Right atrium auricular region (tissue), 2 donors: ENCODE data around the gene TPRX1. TPM values are rescaled to one million over a fixed set of nuclear protein-coding genes. Genes with fewer than 3 reads are reported as not detected.
A peak's percentile ranks its signal among the peaks of the same experiment; 100 is the strongest.

Source experiments
- DNase-seq: peaks from one replicate; pipeline ENCODE4 v3.0.0-alpha.2; 2019; ENCODE audit warnings: low spot score
- H3K27ac ChIP-seq, 2 donors: fragments of 200-600 bp; sonication (generic); 1 replicate in 1 of 2; 2 replicates in 1 of 2; pipeline ENCODE4 v1.5.1; 2016 to 2019
- H3K27me3 ChIP-seq, 2 donors: fragments of 200-600 bp; sonication (generic); one replicate each; pipeline versions ENCODE4 v1.5.1 to v1.6.0; 2017 to 2019
- H3K36me3 ChIP-seq: fragments of 200-600 bp; sonication (generic); one replicate; pipeline ENCODE4 v1.5.1; 2016
- H3K4me1 ChIP-seq, 2 donors: fragments of 200-600 bp; sonication (generic); one replicate each; pipeline versions ENCODE4 v1.5.1 to v1.6.0; 2017 to 2019
- H3K4me3 ChIP-seq, 2 donors: fragments of 200-600 bp; sonication (generic); 1 replicate in 1 of 2; 2 replicates in 1 of 2; pipeline ENCODE4 v1.5.1; 2017 to 2019; ENCODE audit warnings: mild to moderate bottlenecking in 1 of 2, moderate library complexity in 1 of 2
- H3K9me3 ChIP-seq, 2 donors: fragments of 200-600 bp; sonication (generic); one replicate each; pipeline ENCODE4 v1.5.1; 2019
- total RNA-seq, 2 donors: library from RNA; depleted of rRNA; stranded (reverse); fragments of >200 nt; gene quantifications; one replicate each; pipeline ENCODE4 v1.1.0, GENCODE V29; 2016
- TF ChIP-seq, protein P1 (sequence below), 2 donors: fragments of 200-600 bp; sonication (generic); IDR thresholded peaks; one replicate each; pipeline ENCODE4 v1.5.1; 2019; ENCODE audit warnings: antibody characterized with exemption in 2 of 2

The TPRX1 gene
- total RNA-seq, 2 donors from 2014 or later = not detected

- H3K27ac ChIP-seq = peak overlapping the region; percentile 16 to 45
- H3K4me1 ChIP-seq = peaks cover 0 to 6% of the 10 kb centered on the region in 2 donors
Observed at GRCh38 chr19:47756953-47757608, 47.3 kb downstream of the TPRX1 start.

GRCh38 chr19:47756627-47756929, 47.8 kb downstream of the TPRX1 start:
- TF ChIP-seq, protein P1, sequence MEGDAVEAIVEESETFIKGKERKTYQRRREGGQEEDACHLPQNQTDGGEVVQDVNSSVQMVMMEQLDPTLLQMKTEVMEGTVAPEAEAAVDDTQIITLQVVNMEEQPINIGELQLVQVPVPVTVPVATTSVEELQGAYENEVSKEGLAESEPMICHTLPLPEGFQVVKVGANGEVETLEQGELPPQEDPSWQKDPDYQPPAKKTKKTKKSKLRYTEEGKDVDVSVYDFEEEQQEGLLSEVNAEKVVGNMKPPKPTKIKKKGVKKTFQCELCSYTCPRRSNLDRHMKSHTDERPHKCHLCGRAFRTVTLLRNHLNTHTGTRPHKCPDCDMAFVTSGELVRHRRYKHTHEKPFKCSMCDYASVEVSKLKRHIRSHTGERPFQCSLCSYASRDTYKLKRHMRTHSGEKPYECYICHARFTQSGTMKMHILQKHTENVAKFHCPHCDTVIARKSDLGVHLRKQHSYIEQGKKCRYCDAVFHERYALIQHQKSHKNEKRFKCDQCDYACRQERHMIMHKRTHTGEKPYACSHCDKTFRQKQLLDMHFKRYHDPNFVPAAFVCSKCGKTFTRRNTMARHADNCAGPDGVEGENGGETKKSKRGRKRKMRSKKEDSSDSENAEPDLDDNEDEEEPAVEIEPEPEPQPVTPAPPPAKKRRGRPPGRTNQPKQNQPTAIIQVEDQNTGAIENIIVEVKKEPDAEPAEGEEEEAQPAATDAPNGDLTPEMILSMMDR (IDR thresholded peaks at IDR 0.05) = no peak
- Histone ChIP-seq H3K36me3 (peaks cover 75% of the 10 kb centered on the region), H3K9me3 (no peaks in the 10 kb centered on the region), H3K27ac (peak overlapping the region; percentile 16 to 45), H3K4me1 (peaks cover 0 to 6% of the 10 kb centered on the region in 2 donors), H3K4me3 (no peak overlapping the region), H3K27me3 (no peaks in the 10 kb centered on the region)
- no peak for DNase-seq

More at GRCh38 chr19:47756953-47757608, 47.3 kb downstream of the TPRX1 start:
- no peak for DNase-seq
- H3K27me3 ChIP-seq = no peaks in the 10 kb centered on the region
- no peaks in the 10 kb centered on the region for H3K9me3 ChIP-seq
- H3K36me3 ChIP-seq = peaks cover 70% of the 10 kb centered on the region
- no peak overlapping the region for H3K4me3 ChIP-seq
- TF ChIP-seq, protein P1 (IDR thresholded peaks at IDR 0.05) = no peak

GRCh38 chr19:47755762-47756626, 48.4 kb downstream of the TPRX1 start:
- H3K27me3 ChIP-seq = no peaks in the 10 kb centered on the region
- no peak overlapping the region for H3K4me3 ChIP-seq
- H3K4me1 ChIP-seq = peaks cover 0 to 6% of the 10 kb centered on the region in 2 donors
- TF ChIP-seq, protein P1 (IDR thresholded peaks at IDR 0.05) = no peak
- no peaks in the 10 kb centered on the region for H3K9me3 ChIP-seq
- peaks cover 81% of the 10 kb centered on the region for H3K36me3 ChIP-seq
- H3K27ac ChIP-seq = no peak overlapping the region
- DNase-seq = no peak

DNA sequence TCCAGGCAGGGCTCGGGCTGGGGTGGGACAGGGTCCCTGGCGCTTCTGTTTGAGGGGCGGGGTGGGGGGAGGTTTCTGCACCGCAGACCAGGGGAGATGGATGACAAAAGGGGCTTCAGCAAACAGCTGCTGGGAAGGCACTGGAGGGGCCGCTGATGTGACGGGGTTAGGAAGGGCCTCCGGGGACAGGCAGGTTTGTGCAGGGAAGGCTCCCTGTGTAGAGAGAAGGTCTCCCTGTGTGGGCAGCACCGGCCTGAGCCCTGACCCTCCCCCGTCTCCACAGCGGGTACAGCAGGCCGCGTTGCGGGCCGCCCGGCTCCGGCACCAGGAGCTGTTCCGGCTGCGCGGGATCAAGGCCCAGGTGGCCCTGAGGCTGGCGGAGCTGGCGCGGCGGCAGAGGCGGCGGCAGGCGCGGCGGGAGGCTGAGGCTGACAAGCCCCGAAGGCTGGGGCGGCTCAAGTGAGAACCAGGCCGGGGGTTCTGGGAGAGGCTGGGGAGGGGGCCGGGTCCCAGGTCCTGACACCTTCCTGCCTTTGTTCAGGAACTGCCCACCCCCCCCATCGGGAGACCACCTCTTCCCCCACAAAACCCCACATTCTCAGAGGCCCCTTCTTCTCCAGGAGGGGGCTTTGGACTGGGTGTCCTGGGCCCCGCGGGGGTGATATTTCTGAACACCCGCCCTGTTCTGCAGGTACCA, 49.1 kb downstream of the TPRX1 start:
- no peak for DNase-seq
- H3K9me3 ChIP-seq = no peaks in the 10 kb centered on the region
- H3K4me1 ChIP-seq = peaks cover 0 to 6% of the 10 kb centered on the region in 2 donors
- TF ChIP-seq, protein P1 (IDR thresholded peaks at IDR 0.05) = no peak
- H3K4me3 ChIP-seq = no peak overlapping the region
- no peak overlapping the region for H3K27ac ChIP-seq
- H3K36me3 ChIP-seq = peaks cover 89% of the 10 kb centered on the region
- H3K27me3 ChIP-seq = no peaks in the 10 kb centered on the region

DNA sequence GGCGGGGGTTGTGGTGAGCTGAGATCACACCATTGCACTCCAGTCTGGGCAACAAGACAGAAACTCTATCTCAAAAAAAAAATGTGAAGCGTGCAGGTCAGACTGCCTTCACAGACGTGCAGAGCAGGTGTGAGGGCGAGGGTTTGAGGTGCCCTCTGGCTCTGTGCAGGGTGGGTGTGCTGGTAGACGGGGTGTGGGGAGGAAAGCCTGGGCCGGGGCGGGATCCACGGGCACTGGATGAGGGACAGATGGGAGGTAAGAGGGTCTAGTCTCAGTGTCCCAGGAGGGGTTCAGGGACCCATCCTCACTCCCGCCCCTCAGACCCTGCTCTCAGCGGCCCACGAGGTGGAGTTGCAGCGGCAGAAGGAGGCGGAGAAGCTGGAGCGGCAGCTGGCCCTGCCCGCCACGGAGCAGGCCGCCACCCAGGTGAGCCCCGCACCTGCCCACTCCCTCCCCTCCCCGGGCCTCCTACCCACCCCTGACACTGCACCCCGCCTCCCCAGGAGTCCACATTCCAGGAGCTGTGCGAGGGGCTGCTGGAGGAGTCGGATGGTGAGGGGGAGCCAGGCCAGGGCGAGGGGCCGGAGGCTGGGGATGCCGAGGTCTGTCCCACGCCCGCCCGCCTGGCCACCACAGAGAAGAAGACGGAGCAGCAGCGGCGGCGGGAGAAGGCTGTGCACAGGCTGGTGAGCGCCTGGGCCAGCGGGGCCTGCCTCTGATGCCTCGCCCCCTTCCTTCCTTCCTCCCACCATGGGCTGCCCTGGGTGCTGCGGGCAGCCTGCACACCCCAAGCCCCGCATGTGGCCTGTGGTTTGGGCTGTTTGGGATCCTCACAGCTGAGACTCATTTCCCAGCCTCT, 49.9 kb downstream of the TPRX1 start:
- Histone ChIP-seq H3K9me3 (no peaks in the 10 kb centered on the region), H3K27ac (no peak overlapping the region), H3K27me3 (no peaks in the 10 kb centered on the region), H3K4me1 (peaks cover 0 to 6% of the 10 kb centered on the region in 2 donors), H3K4me3 (no peak overlapping the region), H3K36me3 (peaks cover 97% of the 10 kb centered on the region)
- TF ChIP-seq, protein P1 (IDR thresholded peaks at IDR 0.05) = no peak
- DNase-seq = no peak
